HCT116 (cell line): ENCODE measurements around the gene HNF4A. TPM values are rescaled to one million over a fixed set of nuclear protein-coding genes. Genes with fewer than 3 reads are reported as not detected.

Source experiments
- ATAC-seq: fragments of 200-7000 bp; cut with Tn5 transposase; 2 replicates; pipeline ENCODE4 v1.9.1; 2020; ENCODE audit warnings: mild to moderate bottlenecking, moderate library complexity
- BruUV-seq: library from RNA; stranded (reverse); fragments of 400-500 nt; replicated peaks from 2 replicates; lab custom pipeline; 2021; lab: Mats Ljungman, UMichigan
- CTCF ChIA-PET: fragments of 300-600 bp; sonication (Branson Sonifier 250); formaldehyde crosslinking; loops from one replicate; lab custom pipeline; 2021; ENCODE audit warnings: antibody characterized with exemption; lab: Charles Lee
- POLR2A ChIA-PET: fragments of 300-600, 350-600 bp; sonication (Branson Sonifier 250); formaldehyde crosslinking; loops from one replicate; lab custom pipeline; 2021; ENCODE audit warnings: antibody characterized with exemption; lab: Charles Lee
- RAD21 ChIA-PET, 2 experiments: fragments of 300-600 bp; sonication (Branson Sonifier 250); formaldehyde crosslinking; loops; one replicate each; lab custom pipeline; 2023; ENCODE audit warnings: low total read pairs in 2 of 2; ENCODE audit not compliant: uncharacterized antibody in 2 of 2, unreplicated experiment in 2 of 2, low non-redundant PET in 1 of 2; lab: Charles Lee
- DNase-seq: peaks from one replicate; pipeline ENCODE4 v3.0.0-alpha.2; 2010; ENCODE audit warnings: low read depth, low spot score
- H2AFZ ChIP-seq: fragments of 200-600 bp; shearing (Covaris generic), sonication (generic); 2 replicates; pipeline ENCODE4 v1.6.1; 2017; ENCODE audit warnings: low read depth, mixed run types, mixed read lengths, antibody characterized with exemption, low read length; ENCODE audit not compliant: poor library complexity, severe bottlenecking
- H3K27ac ChIP-seq: 2 replicates; pipeline ENCODE4 v1.5.1; 2012; ENCODE audit warnings: low read depth, low read length
- H3K27me3 ChIP-seq: fragments of 200-600 bp; sonication (generic); 2 replicates; pipeline ENCODE4 v1.6.1; 2016; ENCODE audit warnings: mixed run types, low read length, mixed read lengths; ENCODE audit not compliant: insufficient read depth
- H3K36me3 ChIP-seq, 2 experiments: fragments of 200-500 bp in 1 of 2; fragments of 200-600 bp in 1 of 2; sonication (Bioruptor generic) in 1 of 2; sonication (generic) in 1 of 2; 2 replicates each; pipeline versions ENCODE4 v1.5.1 to v1.6.1; 2014 to 2016; ENCODE audit warnings: low read length in 2 of 2, inconsistent platforms in 1 of 2, mixed read lengths in 1 of 2, mixed run types in 1 of 2; ENCODE audit not compliant: insufficient read depth in 2 of 2, control insufficient read depth in 1 of 2
- H3K4me1 ChIP-seq, 2 experiments: fragments of 200-600 bp in 1 of 2; sonication (generic) in 1 of 2; 2 replicates each; pipeline versions ENCODE4 v1.5.1 to v1.6.1; 2012 to 2017; ENCODE audit warnings: low read length in 2 of 2, inconsistent platforms in 1 of 2, mild to moderate bottlenecking in 1 of 2, mixed read lengths in 1 of 2, mixed run types in 1 of 2, moderate library complexity in 1 of 2; ENCODE audit not compliant: insufficient read depth in 2 of 2, control insufficient read depth in 1 of 2
- H3K4me2 ChIP-seq: fragments of 200-600 bp; sonication (generic); 2 replicates; pipeline ENCODE4 v1.6.1; 2017; ENCODE audit warnings: mixed run types, low read length, mixed read lengths
- H3K4me3 ChIP-seq, 2 experiments: fragments of 200-600 bp in 1 of 2; sonication (generic) in 1 of 2; replicated peaks in 1 of 2; 2 replicates each; pipeline ENCODE4 v1.5.1; 2011 to 2016; ENCODE audit warnings: low read length in 2 of 2, control low read depth in 1 of 2, low read depth in 1 of 2, mild to moderate bottlenecking in 1 of 2, mixed read lengths in 1 of 2, mixed run types in 1 of 2
- H3K79me2 ChIP-seq: fragments of 200-600 bp; sonication (generic); 2 replicates; pipeline ENCODE4 v1.6.1; 2017; ENCODE audit warnings: mild to moderate bottlenecking, mixed run types, low read length, moderate library complexity, mixed read lengths; ENCODE audit not compliant: insufficient read depth
- H3K9ac ChIP-seq: fragments of 200-600 bp; sonication (generic); 2 replicates; pipeline ENCODE4 v1.6.1; 2016; ENCODE audit warnings: low read length, mixed read lengths
- H3K9me2 ChIP-seq: fragments of 200-600 bp; sonication (generic), shearing (Covaris generic); 2 replicates; pipeline ENCODE4 v1.6.1; 2017; ENCODE audit warnings: mixed run types, mild to moderate bottlenecking, moderate library complexity; ENCODE audit not compliant: insufficient read depth
- H3K9me3 ChIP-seq, 2 experiments: fragments of 200-500 bp in 1 of 2; fragments of 200-600 bp in 1 of 2; sonication (Bioruptor generic) in 1 of 2; sonication (generic) in 1 of 2; 2 replicates each; pipeline ENCODE4 v1.6.1; 2014 to 2017; ENCODE audit warnings: low read length in 2 of 2, mixed read lengths in 2 of 2, inconsistent platforms in 1 of 2, low read depth in 1 of 2, mild to moderate bottlenecking in 1 of 2, mixed run types in 1 of 2, moderate library complexity in 1 of 2; ENCODE audit not compliant: control insufficient read depth in 1 of 2, insufficient read depth in 1 of 2
- H4K20me1 ChIP-seq: fragments of 200-600 bp; sonication (generic), shearing (Covaris generic); 2 replicates; pipeline ENCODE4 v1.6.1; 2017; ENCODE audit warnings: mixed run types, mild to moderate bottlenecking, moderate library complexity; ENCODE audit not compliant: insufficient read depth
- CBX3 ChIP-seq: IDR thresholded peaks from 2 replicates; pipeline ENCODE4 v1.6.1; 2012; ENCODE audit warnings: low read depth
- CEBPB ChIP-seq: IDR thresholded peaks from 2 replicates; pipeline ENCODE4 v1.6.1; 2012; ENCODE audit warnings: low read depth
- EGR1 ChIP-seq: IDR thresholded peaks from 2 replicates; pipeline ENCODE4 v1.6.1; 2012; ENCODE audit warnings: low read depth
- ELF1 ChIP-seq: IDR thresholded peaks from 2 replicates; pipeline ENCODE4 v1.6.1; 2012; ENCODE audit warnings: low read depth, borderline replicate concordance
- FOSL1 ChIP-seq: IDR thresholded peaks from 2 replicates; pipeline ENCODE4 v1.6.1; 2012; ENCODE audit warnings: low read depth
- JUND ChIP-seq: IDR thresholded peaks from 2 replicates; pipeline ENCODE4 v1.6.1; 2012
- POLR2AphosphoS5 ChIP-seq: IDR thresholded peaks from 2 replicates; pipeline ENCODE4 v1.6.1; 2011; ENCODE audit warnings: mild to moderate bottlenecking, low read depth, low read length, moderate library complexity
- TCF7L2 ChIP-seq: IDR thresholded peaks from 2 replicates; pipeline ENCODE4 v1.7.0; 2011; ENCODE audit warnings: borderline replicate concordance, inconsistent platforms; ENCODE audit not compliant: insufficient read depth, insufficient read length; ENCODE audit errors: extremely low read depth
- intact Hi-C: fragments of 100-400 bp; cut with micrococcal nuclease; formaldehyde crosslinking; loops from 2 replicates; pipeline ENCODE4 v1.10.0; 2022
- total RNA-seq: library from RNA; stranded (reverse); gene quantifications from one replicate; pipeline ENCODE4 v1.2.1, GENCODE V29; 2021; ENCODE audit not compliant: unreplicated experiment
- TF ChIP-seq, protein P1 (sequence below): IDR thresholded peaks from 2 replicates; pipeline ENCODE4 v1.6.1; 2012
- TF ChIP-seq, protein P2 (sequence below): IDR thresholded peaks from 2 replicates; pipeline ENCODE4 v1.6.1; 2012; ENCODE audit warnings: low read depth

The HNF4A gene
- total RNA-seq, 1 experiment from 2014 or later, result 7.4 TPM

DNA sequence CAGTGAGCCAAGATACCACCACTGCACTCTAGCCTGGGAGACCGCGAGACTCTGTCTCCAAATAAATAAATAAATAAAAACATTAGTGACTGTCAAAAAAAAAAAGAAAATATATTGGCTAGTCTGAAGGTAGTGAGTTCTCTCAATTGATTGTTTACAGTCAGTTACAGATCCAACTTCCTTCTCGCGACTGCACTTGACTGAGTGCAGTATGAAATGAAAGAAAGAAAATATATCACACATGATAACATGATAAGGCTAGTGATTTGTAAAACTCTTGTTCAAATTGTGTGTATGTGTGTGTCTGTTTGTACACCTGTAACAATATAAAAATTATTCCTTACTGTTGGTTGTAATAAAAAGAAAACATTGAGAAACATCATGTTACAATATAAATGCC is 10.8 kb upstream of the HNF4A start:
- intact Hi-C loops, result no loop called here
- Histone ChIP-seq H3K27me3 (no peaks in the 10 kb centered on the region), H2AFZ (no peak overlapping the region), H3K79me2 (no peaks in the 10 kb centered on the region), H3K4me2 (no peak overlapping the region), H3K36me3 (no peaks in the 10 kb centered on the region), H3K4me3 (no peak overlapping the region), H4K20me1 (no peaks in the 10 kb centered on the region)
- RAD21 ChIA-PET, result no interaction called here
- POLR2A ChIA-PET, result no interaction called here
- no peak for DNase-seq
- TF ChIP-seq, protein P1, sequence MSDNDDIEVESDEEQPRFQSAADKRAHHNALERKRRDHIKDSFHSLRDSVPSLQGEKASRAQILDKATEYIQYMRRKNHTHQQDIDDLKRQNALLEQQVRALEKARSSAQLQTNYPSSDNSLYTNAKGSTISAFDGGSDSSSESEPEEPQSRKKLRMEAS, result no peak
- no peak for TF ChIP-seq FOSL1
- no peak for TF ChIP-seq CEBPB
- no peak for TF ChIP-seq JUND
- no peak for TF ChIP-seq CBX3
- no peak for TF ChIP-seq EGR1
- no peak for TF ChIP-seq ELF1
- TF ChIP-seq, protein P2, sequence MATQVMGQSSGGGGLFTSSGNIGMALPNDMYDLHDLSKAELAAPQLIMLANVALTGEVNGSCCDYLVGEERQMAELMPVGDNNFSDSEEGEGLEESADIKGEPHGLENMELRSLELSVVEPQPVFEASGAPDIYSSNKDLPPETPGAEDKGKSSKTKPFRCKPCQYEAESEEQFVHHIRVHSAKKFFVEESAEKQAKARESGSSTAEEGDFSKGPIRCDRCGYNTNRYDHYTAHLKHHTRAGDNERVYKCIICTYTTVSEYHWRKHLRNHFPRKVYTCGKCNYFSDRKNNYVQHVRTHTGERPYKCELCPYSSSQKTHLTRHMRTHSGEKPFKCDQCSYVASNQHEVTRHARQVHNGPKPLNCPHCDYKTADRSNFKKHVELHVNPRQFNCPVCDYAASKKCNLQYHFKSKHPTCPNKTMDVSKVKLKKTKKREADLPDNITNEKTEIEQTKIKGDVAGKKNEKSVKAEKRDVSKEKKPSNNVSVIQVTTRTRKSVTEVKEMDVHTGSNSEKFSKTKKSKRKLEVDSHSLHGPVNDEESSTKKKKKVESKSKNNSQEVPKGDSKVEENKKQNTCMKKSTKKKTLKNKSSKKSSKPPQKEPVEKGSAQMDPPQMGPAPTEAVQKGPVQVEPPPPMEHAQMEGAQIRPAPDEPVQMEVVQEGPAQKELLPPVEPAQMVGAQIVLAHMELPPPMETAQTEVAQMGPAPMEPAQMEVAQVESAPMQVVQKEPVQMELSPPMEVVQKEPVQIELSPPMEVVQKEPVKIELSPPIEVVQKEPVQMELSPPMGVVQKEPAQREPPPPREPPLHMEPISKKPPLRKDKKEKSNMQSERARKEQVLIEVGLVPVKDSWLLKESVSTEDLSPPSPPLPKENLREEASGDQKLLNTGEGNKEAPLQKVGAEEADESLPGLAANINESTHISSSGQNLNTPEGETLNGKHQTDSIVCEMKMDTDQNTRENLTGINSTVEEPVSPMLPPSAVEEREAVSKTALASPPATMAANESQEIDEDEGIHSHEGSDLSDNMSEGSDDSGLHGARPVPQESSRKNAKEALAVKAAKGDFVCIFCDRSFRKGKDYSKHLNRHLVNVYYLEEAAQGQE, result no peak
- TF ChIP-seq TCF7L2, result no peak
- TF ChIP-seq POLR2AphosphoS5, result no peak
- TF ChIP-seq, all 23 proteins: peak for 0
- Histone ChIP-seq H3K27ac (no peak overlapping the region), H3K4me1 (no peaks in the 10 kb centered on the region), H3K9ac (no peak overlapping the region), H3K9me2 (no peaks in the 10 kb centered on the region), H3K9me3 (no peaks in the 10 kb centered on the region)
- no TSS peak for BruUV-seq
- CTCF ChIA-PET, result no interaction called here
- no peak for ATAC-seq
